Omental fat pad (tissue), 4 donors: ENCODE data around the gene PDCD7. TPM values are rescaled to one million over a fixed set of nuclear protein-coding genes. Genes with fewer than 3 reads are reported as not detected.

Experiments
- ATAC-seq: fragments of 150-250 bp; one replicate; pipeline ENCODE4 v1.9.1; 2016; ENCODE audit warnings: mild to moderate bottlenecking, moderate library complexity; ENCODE audit not compliant: low FRiP score
- DNase-seq: peaks from one replicate; pipeline ENCODE4 v3.0.0-alpha.2; 2019; ENCODE audit warnings: low spot score
- CTCF ChIP-seq, 3 donors: fragments of 450-650 bp; IDR thresholded peaks; one replicate each; pipeline ENCODE4 v1.5.1; 2016 to 2017; ENCODE audit warnings: antibody characterized with exemption in 3 of 3, mild to moderate bottlenecking in 3 of 3, moderate library complexity in 2 of 3
- total RNA-seq, 4 donors: library from RNA; depleted of rRNA; stranded (reverse); fragments of >200 nt; gene quantifications; one replicate each; pipeline ENCODE4 v1.1.0, GENCODE V29; 2016

PDCD7 gene
- total RNA-seq, 4 donors from 2014 or later: 14.8 to 20.3 (median 17.3) TPM

GRCh38 chr15:65174509-65174908 lies 40.9 kb upstream of the PDCD7 start:
- DNase-seq (no peak), ATAC-seq (no peak)
- no peak for TF ChIP-seq CTCF (IDR thresholded peaks at IDR 0.05)

GRCh38 chr15:65172531-65172930 lies 38.9 kb upstream of the PDCD7 start:
- TF ChIP-seq CTCF (IDR thresholded peaks at IDR 0.05): no peak
- no peak for DNase-seq
- no peak for ATAC-seq

- DNase-seq: no peak
- ATAC-seq: no peak
- TF ChIP-seq CTCF (IDR thresholded peaks at IDR 0.05): no peak
These were observed 37.8 kb upstream of the PDCD7 start for GRCh38 chr15:65171428-65171827.

- TF ChIP-seq CTCF (IDR thresholded peaks at IDR 0.05): no peak
- ATAC-seq (no peak), DNase-seq (no peak)
These were observed 32.3 kb upstream of the PDCD7 start for GRCh38 chr15:65165875-65166274.

- no peak for DNase-seq
- ATAC-seq: no peak
- no peak for TF ChIP-seq CTCF (IDR thresholded peaks at IDR 0.05)
These were observed 30.5 kb upstream of the PDCD7 start for GRCh38 chr15:65164139-65164538.

- no peak for TF ChIP-seq CTCF (IDR thresholded peaks at IDR 0.05)
- ATAC-seq: no peak
- no peak for DNase-seq
These were observed 29.4 kb upstream of the PDCD7 start for GRCh38 chr15:65163041-65163440.

GRCh38 chr15:65156692-65157091 lies 23.1 kb upstream of the PDCD7 start:
- ATAC-seq (no peak), DNase-seq (no peak)
- TF ChIP-seq CTCF (IDR thresholded peaks at IDR 0.05): no peak
